Upper lobe of right lung (tissue), 1 donor: ENCODE results near the gene EMILIN3. TPM values are rescaled to one million over a fixed set of nuclear protein-coding genes. Genes with fewer than 3 reads are reported as not detected.

Experiments used
- ATAC-seq: fragments of 200-7000 bp; cut with Tn5 transposase; one replicate; pipeline ENCODE4 v1.9.1; 2020; ENCODE audit warnings: mild to moderate bottlenecking, moderate library complexity
- DNase-seq: peaks from one replicate; pipeline ENCODE4 v3.0.0-alpha.2; 2020
- H3K27ac ChIP-seq: fragments of 200-600 bp; one replicate; pipeline ENCODE4 v1.8.0; 2022
- H3K27me3 ChIP-seq: fragments of 200-600 bp; one replicate; pipeline ENCODE4 v1.8.0; 2022; ENCODE audit warnings: mild to moderate bottlenecking
- H3K36me3 ChIP-seq: fragments of 200-600 bp; one replicate; pipeline ENCODE4 v1.8.0; 2022
- H3K4me1 ChIP-seq: fragments of 200-600 bp; one replicate; pipeline ENCODE4 v1.8.0; 2022
- H3K4me3 ChIP-seq: fragments of 200-600 bp; one replicate; pipeline ENCODE4 v1.8.0; 2022; ENCODE audit warnings: mild to moderate bottlenecking
- H3K9me3 ChIP-seq: fragments of 200-600 bp; one replicate; pipeline ENCODE4 v1.8.0; 2022
- CTCF ChIP-seq: fragments of 200-600 bp; IDR thresholded peaks from one replicate; pipeline ENCODE4 v1.8.0; 2022; ENCODE audit warnings: antibody characterized with exemption
- intact Hi-C: fragments of 100-400 bp; cut with DNase I; formaldehyde crosslinking; loops from one replicate; pipeline ENCODE4 v1.11.0; 2022
- total RNA-seq: library from RNA; stranded (reverse); fragmentation: NEBNext Ultra II Directional; extraction: Animal tissue kit (Norgen Biotek cat#: 25700); gene quantifications from one replicate; pipeline ENCODE4 v1.2.1, GENCODE V29; 2021
- donor health status: DM: no; HTN: yes; CAD: no; lungs with severe emphysema.

EMILIN3 gene
- total RNA-seq, 1 donor from 2014 or later = not detected

- no peaks in the 10 kb centered on the region for H3K9me3 ChIP-seq
- intact Hi-C loops = no loop called here
- no peaks in the 10 kb centered on the region for H3K27me3 ChIP-seq
- TF ChIP-seq CTCF = no peak
- DNase-seq = no peak
- no peaks in the 10 kb centered on the region for H3K36me3 ChIP-seq
- ATAC-seq = no peak
- H3K27ac ChIP-seq = no peak overlapping the region
- no peak overlapping the region for H3K4me3 ChIP-seq
- H3K4me1 ChIP-seq = peaks cover 10% of the 10 kb centered on the region
These were observed 23.8 kb downstream of the EMILIN3 start for GRCh38 chr20:41342474-41343464.

DNA sequence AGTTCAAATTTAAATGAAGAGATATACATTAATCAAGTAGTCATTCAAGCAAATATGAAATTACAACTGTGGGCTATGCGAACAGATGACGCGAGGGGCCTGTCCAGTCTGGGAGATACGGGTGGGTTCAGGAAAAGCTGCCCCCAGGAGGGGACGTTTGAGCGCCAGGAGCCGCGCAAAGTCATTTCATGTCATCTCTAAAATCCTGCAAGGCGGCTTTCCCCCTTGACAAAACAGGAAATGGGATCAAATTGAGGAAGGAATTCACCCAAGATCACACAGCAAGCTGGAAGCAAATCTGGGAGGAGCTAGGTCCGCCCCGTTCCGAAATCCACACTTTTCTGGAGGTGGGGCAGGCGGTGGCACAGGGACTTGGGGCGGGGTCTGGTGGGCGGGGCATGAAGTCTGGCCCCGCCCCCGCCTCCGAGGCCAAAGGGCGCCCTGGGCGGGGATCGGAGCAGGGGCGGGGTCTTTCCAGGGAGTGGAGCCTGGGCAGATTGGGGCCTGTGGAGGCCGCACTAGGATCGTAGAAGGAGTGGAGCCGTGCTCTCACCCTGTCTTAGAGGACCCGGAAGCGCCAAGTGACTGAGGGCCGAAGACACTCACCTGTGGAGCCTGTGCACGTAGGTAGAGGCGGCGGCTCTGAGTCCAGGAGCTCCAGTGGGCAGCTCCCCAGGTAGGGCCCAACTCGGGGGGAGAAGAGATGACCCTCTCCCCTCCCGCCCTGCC, 26.1 kb downstream of the EMILIN3 start, which contains the start of gene LPIN3:
Gene LPIN3, plus strand, starts transcription at position 495 of the 729 bp plus-strand sequence. CDS start 4,983 bp downstream, outside the sequence.
- Histone ChIP-seq H3K27me3 (no peaks in the 10 kb centered on the region), H3K4me3 (peak within 1 kb of the TSS; percentile 57), H3K9me3 (no peaks in the 10 kb centered on the region), H3K27ac (peak within 1 kb of the TSS; percentile 53), H3K36me3 (no peaks in the 10 kb centered on the region), H3K4me1 (peaks cover 10% of the 10 kb centered on the region)
- ATAC-seq (peak; percentile 95), DNase-seq (peak; percentile 94)
- intact Hi-C loops = no loop called here
- no peak for TF ChIP-seq CTCF

- Histone ChIP-seq H3K4me1 (peaks cover 12% of the 10 kb centered on the region), H3K27ac (peak overlapping the region; percentile 53), H3K9me3 (no peaks in the 10 kb centered on the region), H3K4me3 (peak overlapping the region; percentile 57), H3K36me3 (no peaks in the 10 kb centered on the region), H3K27me3 (no peaks in the 10 kb centered on the region)
- ATAC-seq (peak; percentile 93), DNase-seq (peak; percentile 94)
- intact Hi-C loops = loop anchor here (5.0 to 10.0 kb wide), 3 partner anchors 95 to 205 kb away; partner anchors contain the start of gene PLCG1
- peak; percentile 99 for TF ChIP-seq CTCF
These were observed 26.7 kb downstream of the EMILIN3 start for GRCh38 chr20:41339957-41340326.

DNA sequence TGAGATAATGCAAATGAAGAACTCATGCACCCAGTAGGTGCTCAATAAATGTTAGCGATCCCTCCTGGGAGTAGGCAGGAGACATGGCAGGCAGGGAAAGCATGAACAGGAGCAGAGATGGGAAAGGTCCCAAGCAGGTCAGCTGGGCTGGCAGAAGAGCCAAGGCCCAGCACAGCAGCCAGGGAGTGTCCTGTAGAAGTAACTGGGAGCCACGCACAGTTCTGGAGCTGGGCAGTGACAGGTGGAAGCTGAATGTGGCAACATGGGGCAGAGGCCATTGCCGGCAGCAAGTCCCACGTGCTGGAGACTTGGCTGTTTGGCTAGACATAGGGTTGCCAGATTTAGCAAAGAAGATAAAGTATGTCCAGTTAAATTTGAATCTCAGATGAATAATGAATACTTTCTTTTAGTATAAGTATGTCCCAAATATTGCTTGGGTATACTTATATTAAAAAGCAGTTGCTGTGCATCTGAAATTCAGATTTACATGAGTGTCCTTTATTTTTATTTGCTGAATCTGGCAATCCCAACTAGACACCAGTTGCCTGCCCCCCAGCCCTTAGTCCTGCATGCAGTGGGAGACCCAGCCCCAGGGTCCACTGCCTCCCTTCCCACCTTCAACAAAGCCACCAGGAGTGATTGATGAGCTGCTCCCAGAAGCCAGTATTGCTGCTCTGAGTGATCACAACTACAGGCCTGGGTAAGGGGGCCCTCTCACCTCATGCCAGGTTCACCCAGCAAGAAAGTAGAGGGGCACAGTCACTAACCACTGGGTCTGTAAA, 29.7 kb downstream of the EMILIN3 start:
- ATAC-seq = no peak
- no peak for TF ChIP-seq CTCF
- Histone ChIP-seq H3K27me3 (no peaks in the 10 kb centered on the region), H3K9me3 (no peaks in the 10 kb centered on the region), H3K4me3 (no peak overlapping the region), H3K4me1 (peaks cover 19% of the 10 kb centered on the region), H3K27ac (no peak overlapping the region), H3K36me3 (no peaks in the 10 kb centered on the region)
- no peak for DNase-seq
- intact Hi-C loops = loop anchor here (5.0 to 10.0 kb wide), 3 partner anchors 92 to 202 kb away; partner anchors contain the start of gene PLCG1

DNA sequence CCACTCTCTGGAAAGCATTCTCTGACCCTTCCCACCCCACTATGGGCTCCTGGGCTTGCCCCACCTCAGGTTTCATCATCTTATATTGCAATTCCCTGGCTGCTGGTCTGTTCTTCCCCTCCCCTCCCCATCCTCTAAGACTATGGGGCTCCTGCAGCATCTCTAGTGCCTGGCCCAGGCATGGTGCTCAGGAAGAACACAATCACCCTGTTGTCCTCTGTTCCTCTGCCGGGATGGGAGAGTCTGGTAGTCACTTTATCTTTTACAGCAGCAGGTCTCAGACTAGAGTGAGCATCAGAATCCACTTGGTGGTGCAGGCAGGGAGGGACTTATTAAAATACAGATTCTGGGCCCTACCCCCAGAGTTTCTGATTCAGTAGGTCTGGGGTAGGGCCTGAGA, 31.0 kb downstream of the EMILIN3 start:
- DNase-seq = no peak

More for the DNA sequence above, 31.0 kb downstream of the EMILIN3 start:
- Histone ChIP-seq H3K4me1 (peaks cover 19% of the 10 kb centered on the region), H3K27ac (no peak overlapping the region), H3K9me3 (no peaks in the 10 kb centered on the region), H3K36me3 (no peaks in the 10 kb centered on the region), H3K27me3 (no peaks in the 10 kb centered on the region), H3K4me3 (no peak overlapping the region)
- TF ChIP-seq CTCF = no peak
- intact Hi-C loops = loop anchor here (5.0 to 10.0 kb wide), 3 partner anchors 91 to 201 kb away; partner anchors contain the start of gene PLCG1
- no peak for ATAC-seq
